Endothelial cell of umbilical vein (primary cell): ENCODE results near the gene WDR86. TPM values are rescaled to one million over a fixed set of nuclear protein-coding genes. Genes with fewer than 3 reads are reported as not detected.

Experiments
- BruUV-seq: library from RNA; stranded (reverse); fragments of 400-500 nt; replicated peaks from 2 replicates; lab custom pipeline; 2021; lab: Mats Ljungman, UMichigan
- CTCF ChIA-PET: fragments of 300-600, 350-600 bp; sonication (Branson Sonifier 250); formaldehyde crosslinking; loops from one replicate; lab custom pipeline; 2021; ENCODE audit warnings: antibody characterized with exemption, inconsistent platforms; lab: Charles Lee
- POLR2A ChIA-PET: fragments of 300-600, 350-600 bp; sonication (Branson Sonifier 250); formaldehyde crosslinking; loops from one replicate; lab custom pipeline; 2021; ENCODE audit warnings: antibody characterized with exemption, inconsistent platforms; lab: Charles Lee
- DNase-seq: peaks from one replicate; pipeline ENCODE4 v3.0.0-alpha.2; 2011; ENCODE audit warnings: low read depth, low spot score
- FAIRE-seq: peaks from 2 replicates; lab custom pipeline; 2011; peaks lifted over from hg19 to GRCh38; lab: Jason Lieb, UNC
- H2AFZ ChIP-seq: 2 replicates; pipeline ENCODE4 v1.6.0; 2012; ENCODE audit warnings: low read depth, low read length, control low read depth, inconsistent platforms
- H3K27ac ChIP-seq: 2 replicates; pipeline ENCODE4 v1.5.1; 2011; ENCODE audit warnings: low read depth, mild to moderate bottlenecking, control low read depth, low read length, moderate library complexity; ENCODE audit not compliant: insufficient read depth
- H3K27me3 ChIP-seq, 2 experiments: 2 replicates each; pipeline versions ENCODE4 v1.6.0 to v1.6.1; 2011; ENCODE audit warnings: low read length in 2 of 2, mixed read lengths in 1 of 2; ENCODE audit not compliant: control insufficient read depth in 2 of 2, insufficient read depth in 2 of 2
- H3K36me3 ChIP-seq, 2 experiments: 2 replicates in 1 of 2; 3 replicates in 1 of 2; pipeline ENCODE4 v1.5.1; 2011; ENCODE audit warnings: low read length in 2 of 2, mild to moderate bottlenecking in 1 of 2, moderate library complexity in 1 of 2; ENCODE audit not compliant: control insufficient read depth in 2 of 2, insufficient read depth in 2 of 2; ENCODE audit errors: extremely low read depth in 1 of 2
- H3K4me1 ChIP-seq: 3 replicates; pipeline ENCODE4 v1.5.1; 2011; ENCODE audit warnings: mild to moderate bottlenecking, low read length; ENCODE audit not compliant: control insufficient read depth, insufficient read depth; ENCODE audit errors: extremely low read depth
- H3K4me2 ChIP-seq: 2 replicates; pipeline ENCODE4 v1.6.1; 2011; ENCODE audit warnings: low read length, control low read depth, mixed read lengths; ENCODE audit not compliant: insufficient read depth
- H3K4me3 ChIP-seq, 3 experiments: fragments of 200-600 bp in 1 of 3; sonication (generic), shearing (Covaris generic) in 1 of 3; replicated peaks in 1 of 3; 2 replicates each; pipeline ENCODE4 v1.5.1; 2011 to 2016; ENCODE audit warnings: control low read depth in 3 of 3, low read length in 3 of 3, mild to moderate bottlenecking in 2 of 3, inconsistent platforms in 1 of 3, low read depth in 1 of 3, moderate library complexity in 1 of 3; ENCODE audit not compliant: insufficient read depth in 1 of 3
- H3K79me2 ChIP-seq: 2 replicates; pipeline ENCODE4 v1.6.0; 2012; ENCODE audit warnings: low read length, inconsistent platforms; ENCODE audit not compliant: control insufficient read depth, insufficient read depth
- H3K9ac ChIP-seq: replicated peaks from 2 replicates; pipeline ENCODE3; 2011; ENCODE audit warnings: low read length, control low read depth; ENCODE audit not compliant: insufficient read depth; ENCODE audit errors: extremely low read depth
- H3K9me1 ChIP-seq: replicated peaks from 3 replicates; pipeline ENCODE4 v1.6.0; 2011; ENCODE audit warnings: mild to moderate bottlenecking, low read length; ENCODE audit not compliant: control insufficient read depth, insufficient read depth; ENCODE audit errors: extremely low read depth
- H3K9me3 ChIP-seq: replicated peaks from 2 replicates; pipeline ENCODE4 v1.5.1; 2012; ENCODE audit warnings: low read length, inconsistent platforms; ENCODE audit not compliant: control insufficient read depth, insufficient read depth
- H4K20me1 ChIP-seq: replicated peaks from 2 replicates; pipeline ENCODE3; 2011; ENCODE audit warnings: mild to moderate bottlenecking, low read length; ENCODE audit not compliant: control insufficient read depth, insufficient read depth; ENCODE audit errors: extremely low read depth
- EZH2 ChIP-seq: IDR thresholded peaks from 2 replicates; pipeline ENCODE4 v1.6.1; 2012; ENCODE audit warnings: borderline replicate concordance, low read depth, mild to moderate bottlenecking, moderate library complexity, low read length, inconsistent platforms; ENCODE audit not compliant: severe bottlenecking
- FOS ChIP-seq: IDR thresholded peaks from 2 replicates; pipeline ENCODE4 v1.6.1; 2011; ENCODE audit warnings: mild to moderate bottlenecking, low read length, moderate library complexity, borderline replicate concordance; ENCODE audit not compliant: insufficient read depth
- GATA2 ChIP-seq: IDR thresholded peaks from 2 replicates; pipeline ENCODE4 v1.7.0; 2011; ENCODE audit warnings: low read depth, mild to moderate bottlenecking, moderate library complexity, mixed read lengths, low read length; ENCODE audit not compliant: insufficient read length, insufficient read depth
- JUN ChIP-seq: IDR thresholded peaks from 2 replicates; pipeline ENCODE4 v1.6.1; 2011; ENCODE audit warnings: borderline replicate concordance, low read depth; ENCODE audit not compliant: insufficient read length, insufficient read depth
- MYC ChIP-seq: IDR thresholded peaks from one replicate; pipeline ENCODE4 v1.6.1; 2011; ENCODE audit warnings: mild to moderate bottlenecking, low read depth, low read length
- POLR2A ChIP-seq: IDR thresholded peaks from 2 replicates; pipeline ENCODE4 v1.6.1; 2012; ENCODE audit warnings: low read depth, mild to moderate bottlenecking, control low read depth, low read length
- POLR2AphosphoS5 ChIP-seq: IDR thresholded peaks from 2 replicates; pipeline ENCODE4 v1.6.1; 2012; ENCODE audit warnings: low read depth, mild to moderate bottlenecking, control low read depth, low read length, moderate library complexity; ENCODE audit not compliant: insufficient read depth
- dilution Hi-C: fragments of 300-500 bp; cut with MboI; formaldehyde crosslinking; loops from one replicate; pipeline ENCODE4 v1.15.0; 2019; ENCODE audit warnings: low sequenced_read_pairs; ENCODE audit not compliant: extremely low pct_ligation_motif_present
- intact Hi-C: fragments of 100-400 bp; cut with micrococcal nuclease; formaldehyde crosslinking; loops from one replicate; pipeline ENCODE4 v1.10.0; 2022
- polyA plus RNA-seq, 4 experiments: library from polyadenylated mRNA; depleted of rRNA in 3 of 4; stranded (reverse) in 3 of 4; unstranded in 1 of 4; fragments of >200 nt; gene quantifications; 2 replicates each; pipeline versions ENCODE4 v1.2.1 to v1.2.3, GENCODE V29; 2011 to 2012; ENCODE audit warnings: missing spikeins in 1 of 4
- total RNA-seq: library from RNA; stranded (reverse); gene quantifications from 2 replicates; pipeline ENCODE4 v1.2.3, GENCODE V29; 2021
- TF ChIP-seq, protein P1 (sequence below), 2 donors: IDR thresholded peaks; 1 replicate in 1 of 2; 2 replicates in 1 of 2; pipeline ENCODE4 v1.5.1; 2011; ENCODE audit warnings: low read length in 2 of 2, mild to moderate bottlenecking in 2 of 2, moderate library complexity in 2 of 2, control low read depth in 1 of 2, inconsistent platforms in 1 of 2, low read depth in 1 of 2; ENCODE audit not compliant: insufficient read depth in 1 of 2; ENCODE audit errors: extremely low read depth in 1 of 2
- TF ChIP-seq, protein P2 (sequence below): IDR thresholded peaks from 2 replicates; pipeline ENCODE4 v1.6.1; 2011; ENCODE audit not compliant: insufficient read depth, insufficient read length

The WDR86 gene
- total and polyA plus RNA-seq, 2 donors (not counting 3 experiments of a cell fraction or from before 2014, with no cell fraction given) = not detected

DNA sequence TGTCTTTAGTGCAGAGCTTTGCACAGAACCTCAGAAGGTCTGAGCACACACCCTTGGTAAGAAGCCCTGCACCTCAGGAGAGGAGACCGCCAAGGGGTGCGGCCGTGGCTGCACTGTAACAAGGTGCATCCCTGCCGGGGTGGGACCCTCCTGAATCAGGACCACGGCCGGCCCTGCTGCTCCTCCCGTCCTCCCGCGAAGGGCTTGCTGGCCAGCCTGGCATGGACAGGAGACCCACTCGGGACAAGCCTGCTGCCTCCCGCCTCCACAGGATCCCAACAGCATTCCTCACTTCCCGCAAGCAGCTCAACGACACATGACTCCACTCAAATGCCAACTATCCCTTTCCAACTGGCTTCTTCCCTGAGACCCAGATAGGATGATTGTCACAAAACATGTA lies 12.8 kb downstream of the WDR86 start:
- H3K36me3 ChIP-seq = no peaks in the 10 kb centered on the region
- H3K27me3 ChIP-seq = no peaks in the 10 kb centered on the region
- no TSS peak for BruUV-seq
- DNase-seq (no peak), FAIRE-seq (no peak)
- H3K4me3 ChIP-seq = no peak overlapping the region
- H3K27ac ChIP-seq = no peak overlapping the region
- intact Hi-C loops (no loop called here), dilution Hi-C loops (no loop called here)
- H4K20me1 ChIP-seq = no peaks in the 10 kb centered on the region
- no peak overlapping the region for H3K4me2 ChIP-seq
- ChIA-PET CTCF (no interaction called here), POLR2A (no interaction called here)
- H2AFZ ChIP-seq = no peak overlapping the region
- TF ChIP-seq, protein P1, sequence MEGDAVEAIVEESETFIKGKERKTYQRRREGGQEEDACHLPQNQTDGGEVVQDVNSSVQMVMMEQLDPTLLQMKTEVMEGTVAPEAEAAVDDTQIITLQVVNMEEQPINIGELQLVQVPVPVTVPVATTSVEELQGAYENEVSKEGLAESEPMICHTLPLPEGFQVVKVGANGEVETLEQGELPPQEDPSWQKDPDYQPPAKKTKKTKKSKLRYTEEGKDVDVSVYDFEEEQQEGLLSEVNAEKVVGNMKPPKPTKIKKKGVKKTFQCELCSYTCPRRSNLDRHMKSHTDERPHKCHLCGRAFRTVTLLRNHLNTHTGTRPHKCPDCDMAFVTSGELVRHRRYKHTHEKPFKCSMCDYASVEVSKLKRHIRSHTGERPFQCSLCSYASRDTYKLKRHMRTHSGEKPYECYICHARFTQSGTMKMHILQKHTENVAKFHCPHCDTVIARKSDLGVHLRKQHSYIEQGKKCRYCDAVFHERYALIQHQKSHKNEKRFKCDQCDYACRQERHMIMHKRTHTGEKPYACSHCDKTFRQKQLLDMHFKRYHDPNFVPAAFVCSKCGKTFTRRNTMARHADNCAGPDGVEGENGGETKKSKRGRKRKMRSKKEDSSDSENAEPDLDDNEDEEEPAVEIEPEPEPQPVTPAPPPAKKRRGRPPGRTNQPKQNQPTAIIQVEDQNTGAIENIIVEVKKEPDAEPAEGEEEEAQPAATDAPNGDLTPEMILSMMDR (IDR thresholded peaks at IDR 0.05; ENCODE audit: extremely low read depth in 1 of 2, insufficient read depth in 1 of 2, low read depth in 1 of 2, low read length in 2 of 2) = no peak
- TF ChIP-seq EZH2 (no peak), POLR2A (no peak), FOS (no peak), GATA2 (no peak), MYC (no peak), JUN (no peak), POLR2AphosphoS5 (no peak)
- TF ChIP-seq, protein P2, sequence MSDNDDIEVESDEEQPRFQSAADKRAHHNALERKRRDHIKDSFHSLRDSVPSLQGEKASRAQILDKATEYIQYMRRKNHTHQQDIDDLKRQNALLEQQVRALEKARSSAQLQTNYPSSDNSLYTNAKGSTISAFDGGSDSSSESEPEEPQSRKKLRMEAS = no peak
- no peaks in the 10 kb centered on the region for H3K4me1 ChIP-seq
- no peaks in the 10 kb centered on the region for H3K79me2 ChIP-seq
- H3K9ac ChIP-seq = no peak overlapping the region
- H3K9me3 ChIP-seq = no peaks in the 10 kb centered on the region
- no peaks in the 10 kb centered on the region for H3K9me1 ChIP-seq
